HG03457 (cell line): Measurements from ENCODE around the gene C1GALT1.
"Not testable (repeated sequence)": the region's sequence is repeated elsewhere in the genome, so short reads cannot be mapped to it uniquely, and the experiment has no call there.

Source experiments
- ATAC-seq: cut with Tn5 transposase; IDR thresholded peaks from one replicate; pipeline ENCODE4 v1.9.1; 2021; ENCODE audit warnings: moderate number of reproducible peaks; ENCODE audit not compliant: unreplicated experiment

C1GALT1 gene

GRCh38 chr7:7166318-7166717, 16.0 kb upstream of the C1GALT1 start:
- ATAC-seq = no peak

DNA sequence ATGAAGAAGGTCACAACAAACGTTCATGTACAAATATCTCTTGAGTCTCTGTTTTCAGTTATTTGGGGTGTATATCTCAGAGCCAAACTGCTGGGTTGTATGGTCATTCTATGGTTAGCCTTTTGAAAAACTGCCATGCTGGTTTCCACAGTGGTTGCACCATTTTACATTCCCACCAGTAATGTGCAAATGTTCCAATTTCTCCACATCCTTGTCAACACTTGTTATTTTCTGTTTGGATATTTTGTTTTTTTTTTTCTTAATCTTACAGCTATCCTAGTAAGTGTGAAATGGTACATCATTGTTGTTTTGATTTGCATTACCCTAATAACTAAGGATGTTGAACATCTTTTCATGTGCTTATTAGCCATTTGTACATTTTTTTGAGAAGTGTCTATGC, 13.0 kb upstream of the C1GALT1 start:
- ATAC-seq = no peak

DNA sequence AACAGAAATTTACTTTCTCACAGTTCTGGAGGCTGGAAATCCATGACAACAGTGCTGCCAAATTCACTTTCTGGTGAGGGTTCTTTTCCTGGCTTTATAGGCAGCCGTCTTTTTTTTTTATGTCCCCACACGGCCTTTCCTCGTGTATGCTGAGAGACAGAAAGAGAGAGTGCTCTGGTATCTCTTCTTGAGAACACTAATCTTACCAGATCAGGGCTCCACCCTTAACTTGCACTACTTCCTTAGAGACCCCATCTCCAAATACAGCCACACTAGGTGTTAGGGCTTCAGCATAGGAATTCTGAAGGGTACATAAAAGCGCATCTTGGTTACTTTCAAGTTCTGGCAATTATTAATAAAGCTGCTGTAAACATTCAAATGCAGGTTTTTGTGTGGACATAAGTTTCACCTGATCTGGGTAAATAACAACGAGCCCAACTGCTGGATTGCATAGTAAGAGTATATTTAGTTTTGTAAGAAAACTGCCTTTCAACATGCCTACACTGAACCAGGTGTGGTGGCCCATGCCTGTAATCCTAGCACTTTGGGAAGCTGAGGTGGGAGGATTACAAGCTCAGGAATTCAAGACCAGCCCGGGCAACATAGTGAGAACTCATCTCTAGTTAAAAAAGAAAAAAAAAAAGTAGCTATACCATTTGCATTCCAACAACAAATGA, 8.2 kb upstream of the C1GALT1 start:
- no peak for ATAC-seq

- no peak for ATAC-seq
Observed at GRCh38 chr7:7175075-7175695, 7.2 kb upstream of the C1GALT1 start.

GRCh38 chr7:7176406-7177043, 5.8 kb upstream of the C1GALT1 start:
- no peak for ATAC-seq

GRCh38 chr7:7177044-7177517, 5.3 kb upstream of the C1GALT1 start:
- no peak for ATAC-seq

DNA sequence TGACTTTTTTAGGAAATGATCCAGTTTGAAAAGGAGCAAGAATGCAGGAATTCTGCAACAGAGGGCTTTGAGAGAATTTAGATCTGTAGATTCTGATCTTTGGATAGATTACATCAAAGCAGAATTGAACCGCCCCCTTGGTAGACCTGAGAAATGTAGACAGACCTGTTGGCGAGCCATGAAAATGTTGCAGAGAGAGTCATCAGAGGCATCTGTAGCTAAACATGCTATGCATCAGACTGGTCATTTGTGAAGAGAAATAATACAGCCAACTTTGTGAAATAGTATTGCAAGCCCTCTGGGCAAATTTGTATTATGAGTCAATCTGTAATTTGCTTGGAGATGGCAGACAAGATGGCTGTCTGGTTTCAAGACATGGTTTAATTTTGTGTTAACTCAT, 4.3 kb upstream of the C1GALT1 start:
- ATAC-seq = no peak

DNA sequence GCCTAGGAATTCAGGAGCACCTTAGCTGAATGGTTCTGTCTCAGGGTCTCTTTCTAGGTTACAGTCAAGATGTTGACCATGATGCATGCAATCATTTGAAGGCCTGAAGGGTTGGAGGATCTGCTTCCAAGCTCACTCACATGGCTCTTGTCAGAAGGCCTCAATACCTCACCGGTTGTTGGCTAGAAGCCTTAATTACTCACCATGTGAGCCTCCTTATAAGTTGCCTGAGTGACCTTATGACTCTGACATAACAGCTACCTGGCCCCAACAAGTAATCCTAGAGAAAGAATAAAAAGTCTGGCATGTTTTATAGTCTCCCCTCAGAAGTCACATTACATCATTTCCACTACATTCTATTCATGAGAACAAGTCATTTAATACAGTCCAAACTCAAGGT, 3.4 kb upstream of the C1GALT1 start:
- ATAC-seq = no peak

GRCh38 chr7:7180725-7181449, 1.5 kb upstream of the C1GALT1 start:
- ATAC-seq = no peak

- ATAC-seq = peak; percentile 40
Observed at GRCh38 chr7:7181519-7182155, 707 bp upstream of the C1GALT1 start.

DNA sequence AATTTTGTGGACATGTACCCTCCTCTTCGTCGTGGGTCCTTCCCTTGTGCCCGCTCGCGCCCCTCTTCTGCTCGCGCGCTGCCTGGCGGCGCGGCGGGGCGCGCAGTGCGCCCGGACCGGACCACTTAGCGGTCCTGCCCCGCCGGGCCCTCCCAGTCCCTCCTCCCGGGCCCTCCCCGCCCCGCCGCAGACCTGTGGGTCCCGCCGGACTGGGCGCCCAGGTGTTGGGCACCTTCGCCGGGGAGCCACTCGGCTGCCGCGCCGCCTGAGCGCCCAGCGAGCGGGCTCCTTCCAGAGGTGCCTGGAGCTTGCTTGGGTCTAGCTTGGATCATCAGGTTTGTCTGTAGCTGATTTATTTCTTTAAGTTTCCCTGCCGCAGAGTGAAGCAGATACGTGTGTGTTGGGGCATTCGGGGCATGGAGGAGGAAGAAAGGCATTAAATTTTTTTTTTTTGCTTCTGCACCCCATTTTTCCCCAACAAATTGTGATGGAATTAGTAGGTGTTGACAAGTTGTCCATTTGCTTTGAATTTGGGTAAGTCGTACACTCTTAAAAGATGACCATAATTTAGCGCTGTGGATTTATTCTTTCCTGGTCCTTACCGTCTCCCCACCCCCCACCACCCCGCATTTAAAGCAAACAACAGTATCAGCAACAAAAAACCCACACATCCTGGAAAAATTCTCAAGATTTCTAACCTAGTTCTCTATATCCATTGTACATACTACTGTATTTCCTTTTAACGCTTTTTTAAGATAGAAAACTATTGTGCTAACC, 905 bp downstream of the C1GALT1 start:
- peak; percentile 21 for ATAC-seq

GRCh38 chr7:7183838-7184463, 1.6 kb downstream of the C1GALT1 start:
- ATAC-seq = no peak

DNA sequence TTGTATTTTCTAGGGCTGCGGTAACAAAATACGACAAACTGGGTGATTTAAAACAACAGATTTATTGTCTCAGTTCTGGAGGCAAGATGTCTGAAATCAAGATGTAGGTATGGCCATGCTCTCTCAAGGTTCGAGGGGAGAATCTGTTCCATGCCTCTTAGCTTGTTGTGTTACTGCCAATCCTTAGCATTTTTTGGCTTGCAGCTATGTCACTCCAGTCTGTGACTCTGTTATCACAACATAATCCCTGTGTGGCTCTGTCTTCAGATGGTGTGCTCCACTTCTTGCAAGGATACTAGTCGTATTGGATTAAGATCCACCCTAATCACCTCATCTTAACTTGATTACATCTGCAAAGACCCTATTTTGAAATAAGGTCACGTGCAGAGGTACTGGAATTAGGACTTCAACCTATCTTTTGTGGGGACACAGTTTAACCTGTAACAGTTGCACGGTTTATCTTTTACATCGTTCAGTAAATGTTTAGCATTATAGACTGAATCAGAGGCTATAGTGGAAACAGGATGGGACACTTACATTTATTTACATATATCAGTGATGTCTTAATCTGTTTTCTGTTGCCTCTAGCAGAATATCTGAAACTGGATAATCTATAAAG, 3.1 kb downstream of the C1GALT1 start:
- no peak for ATAC-seq

GRCh38 chr7:7188091-7188490, 5.7 kb downstream of the C1GALT1 start:
- no peak for ATAC-seq

- no peak for ATAC-seq
Observed at GRCh38 chr7:7188742-7189141, 6.4 kb downstream of the C1GALT1 start.

GRCh38 chr7:7190142-7190541, 7.8 kb downstream of the C1GALT1 start:
- no peak for ATAC-seq

- no peak for ATAC-seq
Observed at GRCh38 chr7:7191137-7191536, 8.8 kb downstream of the C1GALT1 start.

- ATAC-seq = not testable (repeated sequence)
Observed at GRCh38 chr7:7192798-7193788, 10.7 kb downstream of the C1GALT1 start.
